GM12878 (cell line): Measurements from ENCODE around the gene COMMD1. TPM values are rescaled to one million over a fixed set of nuclear protein-coding genes. Genes with fewer than 3 reads are reported as not detected.

ENCODE experiments used
- ATAC-seq: fragments of 200-7000 bp; cut with Tn5 transposase; 3 replicates; pipeline ENCODE4 v1.9.1; 2020; ENCODE audit warnings: mild to moderate bottlenecking, moderate library complexity
- BruUV-seq: library from RNA; stranded (reverse); fragments of 400-500 nt; replicated peaks from 2 replicates; lab custom pipeline; 2021; lab: Mats Ljungman, UMichigan
- CTCF ChIA-PET: fragments of 300-600 bp; sonication (Branson Sonifier 250); formaldehyde crosslinking; extraction: SDS; loops from one replicate; lab custom pipeline; 2021; ENCODE audit warnings: inconsistent platforms; lab: Yijun Ruan, JAX
- POLR2A ChIA-PET: fragments of 350-600 bp; formaldehyde crosslinking; extraction: SDS; loops from one replicate; lab custom pipeline; 2021; ENCODE audit warnings: inconsistent platforms; lab: Charles Lee
- RAD21 ChIA-PET: fragments of 300-600 bp; sonication (Branson Sonifier 250); formaldehyde crosslinking; loops from one replicate; lab custom pipeline; 2023; ENCODE audit warnings: antibody characterized with exemption; ENCODE audit not compliant: unreplicated experiment; lab: Charles Lee
- SMC1A ChIA-PET: fragments of 300-600 bp; sonication (Branson Sonifier 250); formaldehyde crosslinking; loops from one replicate; lab custom pipeline; 2023; ENCODE audit not compliant: unreplicated experiment, uncharacterized antibody; lab: Charles Lee
- DNase-seq: peaks from one replicate; pipeline ENCODE4 v3.0.0-alpha.2; 2011; ENCODE audit warnings: low read depth, low spot score
- FAIRE-seq: peaks from 3 replicates; lab custom pipeline; 2011; peaks lifted over from hg19 to GRCh38; lab: Jason Lieb, UNC
- H2AFZ ChIP-seq: 2 replicates; pipeline ENCODE4 v1.6.0; 2011; ENCODE audit warnings: low read depth, low read length, control low read depth; ENCODE audit not compliant: control insufficient read depth
- H3K27ac ChIP-seq: 2 replicates; pipeline ENCODE4 v1.5.1; 2011; ENCODE audit warnings: control low read depth; ENCODE audit not compliant: control insufficient read depth, insufficient read depth
- H3K27me3 ChIP-seq, 2 experiments: replicated peaks in 1 of 2; 2 replicates each; pipeline versions ENCODE4 v1.6.0 to v1.6.1; 2011; ENCODE audit warnings: low read length in 1 of 2; ENCODE audit not compliant: control insufficient read depth in 2 of 2, insufficient read depth in 2 of 2
- H3K36me3 ChIP-seq, 2 experiments: 2 replicates each; pipeline ENCODE4 v1.5.1; 2011; ENCODE audit warnings: low read length in 1 of 2; ENCODE audit not compliant: control insufficient read depth in 2 of 2, insufficient read depth in 2 of 2
- H3K4me1 ChIP-seq: 2 replicates; pipeline ENCODE4 v1.6.1; 2011; ENCODE audit warnings: mild to moderate bottlenecking, low read length, moderate library complexity, mixed read lengths; ENCODE audit not compliant: control insufficient read depth, insufficient read depth
- H3K4me2 ChIP-seq: 2 replicates; pipeline ENCODE4 v1.6.0; 2011; ENCODE audit warnings: control low read depth; ENCODE audit not compliant: control insufficient read depth, insufficient read depth
- H3K4me3 ChIP-seq: fragments of 200-600 bp; sonication (generic); 2 replicates; pipeline ENCODE4 v1.5.1; 2016
- H3K79me2 ChIP-seq: 2 replicates; pipeline ENCODE4 v1.6.0; 2011; ENCODE audit warnings: low read length; ENCODE audit not compliant: control insufficient read depth, insufficient read depth
- H3K9ac ChIP-seq: 2 replicates; pipeline ENCODE4 v1.8.0; 2011; ENCODE audit warnings: low read length, control low read depth, mixed read lengths; ENCODE audit not compliant: control insufficient read depth, insufficient read depth
- H3K9me3 ChIP-seq: replicated peaks from 3 replicates; pipeline ENCODE4 v1.5.1; 2011; ENCODE audit warnings: mild to moderate bottlenecking, low read length; ENCODE audit not compliant: control insufficient read depth, insufficient read depth
- H4K20me1 ChIP-seq: 2 replicates; pipeline ENCODE4 v1.6.0; 2011; ENCODE audit not compliant: control insufficient read depth, insufficient read depth
- BCL3 ChIP-seq: IDR thresholded peaks from 2 replicates; pipeline ENCODE4 v1.6.1; 2011; ENCODE audit warnings: borderline replicate concordance, low read depth, mild to moderate bottlenecking, moderate library complexity, low read length; ENCODE audit not compliant: insufficient read depth, poor library complexity, severe bottlenecking
- KAT2A ChIP-seq: conservative IDR thresholded peaks from 2 replicates; pipeline ENCODE4 v1.6.1; 2011; ENCODE audit warnings: low read depth, low read length; ENCODE audit not compliant: control insufficient read depth
- KDM1A ChIP-seq: fragments of 200-600 bp; sonication (generic); IDR thresholded peaks from 2 replicates; pipeline ENCODE4 v1.6.1; 2016; ENCODE audit warnings: borderline replicate concordance
- NR2C1 ChIP-seq: fragments of 450-650 bp; IDR thresholded peaks from 2 replicates; pipeline ENCODE4 v1.6.1; 2017; ENCODE audit warnings: antibody characterized with exemption, mild to moderate bottlenecking, moderate library complexity
- ZBTB4 ChIP-seq: fragments of 450-650 bp; formaldehyde crosslinking; IDR thresholded peaks from 2 replicates; pipeline ENCODE4 v1.4.0; 2022; ENCODE audit warnings: mild to moderate bottlenecking, moderate library complexity
- in situ Hi-C: fragments of 300-500 bp; cut with MboI; formaldehyde crosslinking; loops from 9 replicates; pipeline ENCODE4 v1.14.3; 2018; ENCODE audit warnings: mixed read lengths
- intact Hi-C: fragments of 100-400 bp; cut with micrococcal nuclease; formaldehyde crosslinking; loops from one replicate; pipeline ENCODE4 v1.14.2; 2022; ENCODE audit not compliant: unreplicated experiment
- polyA plus RNA-seq, 11 experiments: library from polyadenylated mRNA; depleted of rRNA in 4 of 11; unstranded in 6 of 11; stranded (reverse) in 5 of 11; fragments of >200 nt; fragmentation: Nextera tagmentation in 4 of 11; fragmentation: Illumina TruSeq in 1 of 11; extraction: Ambion mirVana in 4 of 11; extraction: Trizol in 1 of 11; gene quantifications; 1 replicate in 1 of 11; 2 replicates in 10 of 11; pipeline versions ENCODE4 v1.2.1 to v1.2.3, GENCODE V29; 2011 to 2016; ENCODE audit warnings: inconsistent platforms in 2 of 11, missing spikeins in 2 of 11, low read depth in 1 of 11
- total RNA-seq, 4 experiments: library from RNA; depleted of rRNA in 3 of 4; stranded (reverse); fragments of >200 nt in 3 of 4; fragmentation: Illumina TruSeq in 1 of 4; extraction: Trizol in 1 of 4; gene quantifications; 2 replicates each; pipeline versions ENCODE4 v1.2.1 to v1.2.3, GENCODE V29; 2013 to 2021
- TF ChIP-seq, protein P1 (sequence below): fragments of 450-650 bp; IDR thresholded peaks from 2 replicates; pipeline ENCODE4 v1.6.1; 2016; ENCODE audit warnings: mild to moderate bottlenecking
- TF ChIP-seq, protein P2 (sequence below): IDR thresholded peaks from 2 replicates; pipeline ENCODE4 v1.6.1; 2012; ENCODE audit warnings: low read length, inconsistent platforms

Gene COMMD1
- total and polyA plus RNA-seq, 10 of the 15 experiments (the other 5 are each of a cell fraction or from before 2014, with no cell fraction given) = 39.7 to 210 (median 53.7) TPM

- no peaks in the 10 kb centered on the region for H3K27me3 ChIP-seq
- no TSS peak for BruUV-seq
- H3K9me3 ChIP-seq = no peaks in the 10 kb centered on the region; the same call in 1 of the 3 replicates
- no peaks in the 10 kb centered on the region for H4K20me1 ChIP-seq
- DNase-seq = peak; percentile 45
- RAD21 ChIA-PET = interaction anchor here (1.0 to 1.9 kb wide), 5 partner anchors 15 to 432 kb away, joined by 3 to 9 read pairs (median 4); no protein-coding TSS in a partner anchor
- no peak overlapping the region for H2AFZ ChIP-seq
- TF ChIP-seq BCL3 (no peak), NR2C1 (no peak), KDM1A (no peak), ZBTB4 (no peak), KAT2A (no peak)
- TF ChIP-seq, protein P1, sequence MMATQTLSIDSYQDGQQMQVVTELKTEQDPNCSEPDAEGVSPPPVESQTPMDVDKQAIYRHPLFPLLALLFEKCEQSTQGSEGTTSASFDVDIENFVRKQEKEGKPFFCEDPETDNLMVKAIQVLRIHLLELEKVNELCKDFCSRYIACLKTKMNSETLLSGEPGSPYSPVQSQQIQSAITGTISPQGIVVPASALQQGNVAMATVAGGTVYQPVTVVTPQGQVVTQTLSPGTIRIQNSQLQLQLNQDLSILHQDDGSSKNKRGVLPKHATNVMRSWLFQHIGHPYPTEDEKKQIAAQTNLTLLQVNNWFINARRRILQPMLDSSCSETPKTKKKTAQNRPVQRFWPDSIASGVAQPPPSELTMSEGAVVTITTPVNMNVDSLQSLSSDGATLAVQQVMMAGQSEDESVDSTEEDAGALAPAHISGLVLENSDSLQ = peak; percentile 30; the same call in 1 of the 2 replicates
- TF ChIP-seq, protein P2, sequence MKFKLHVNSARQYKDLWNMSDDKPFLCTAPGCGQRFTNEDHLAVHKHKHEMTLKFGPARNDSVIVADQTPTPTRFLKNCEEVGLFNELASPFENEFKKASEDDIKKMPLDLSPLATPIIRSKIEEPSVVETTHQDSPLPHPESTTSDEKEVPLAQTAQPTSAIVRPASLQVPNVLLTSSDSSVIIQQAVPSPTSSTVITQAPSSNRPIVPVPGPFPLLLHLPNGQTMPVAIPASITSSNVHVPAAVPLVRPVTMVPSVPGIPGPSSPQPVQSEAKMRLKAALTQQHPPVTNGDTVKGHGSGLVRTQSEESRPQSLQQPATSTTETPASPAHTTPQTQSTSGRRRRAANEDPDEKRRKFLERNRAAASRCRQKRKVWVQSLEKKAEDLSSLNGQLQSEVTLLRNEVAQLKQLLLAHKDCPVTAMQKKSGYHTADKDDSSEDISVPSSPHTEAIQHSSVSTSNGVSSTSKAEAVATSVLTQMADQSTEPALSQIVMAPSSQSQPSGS = no peak
- POLR2A ChIA-PET = interaction anchor here (0.6 kb wide), 2 partner anchors 436 to 841 kb away, joined by 3 to 5 read pairs; no protein-coding TSS in a partner anchor
- 0 out of 2 replicates have a peak overlapping the region, but pooled peaks have one; percentile 13 for H3K27ac ChIP-seq
- SMC1A ChIA-PET = interaction anchor here (0.7 to 2.3 kb wide), 11 partner anchors 10 to 465 kb away, joined by 3 to 7 read pairs (median 4); no protein-coding TSS in a partner anchor
- peak; percentile 77 for FAIRE-seq
- CTCF ChIA-PET = interaction anchor here (1.3 to 2.5 kb wide), 3 partner anchors 8 to 57 kb away, joined by 3 to 12 read pairs (median 4); no protein-coding TSS in a partner anchor
- peak; percentile 80 for ATAC-seq
- no peak overlapping the region for H3K4me3 ChIP-seq
- H3K4me1 ChIP-seq = peaks cover 10% of the 10 kb centered on the region
- H3K4me2 ChIP-seq = no peak overlapping the region; the same call in 1 of the 2 replicates
- H3K36me3 ChIP-seq = no peaks in the 10 kb centered on the region
- intact Hi-C loops (no loop called here), in situ Hi-C loops (no loop called here)
- H3K79me2 ChIP-seq = no peaks in the 10 kb centered on the region
- H3K9ac ChIP-seq = no peak overlapping the region
Observed at GRCh38 chr2:61978522-61978921, 73.0 kb downstream of the COMMD1 start.
